ENCODE measurements around the gene RASAL1.

- TF ChIP-seq CTCF (IDR thresholded peaks at IDR 0.05; ENCODE audit: low read length): no peak
- TF ChIP-seq EZH2 (IDR thresholded peaks at IDR 0.05; ENCODE audit: borderline replicate concordance, low read length): no peak
Measured at GRCh38 chr12:113146999-113147398, 11.4 kb upstream of the RASAL1 start.
